Stimulated activated CD4-positive, alpha-beta T cell treated with anti-CD3 and anti-CD28 coated beads, Interleukin-15, amount 100 ng/mL, for 48 hours (primary cell): ENCODE data around the gene LARGE1.

ENCODE experiments used
- DNase-seq, 2 donors: peaks; one replicate each; pipeline ENCODE4 v3.0.0-alpha.2; 2020; ENCODE audit warnings: low read depth in 2 of 2

LARGE1 gene

DNA sequence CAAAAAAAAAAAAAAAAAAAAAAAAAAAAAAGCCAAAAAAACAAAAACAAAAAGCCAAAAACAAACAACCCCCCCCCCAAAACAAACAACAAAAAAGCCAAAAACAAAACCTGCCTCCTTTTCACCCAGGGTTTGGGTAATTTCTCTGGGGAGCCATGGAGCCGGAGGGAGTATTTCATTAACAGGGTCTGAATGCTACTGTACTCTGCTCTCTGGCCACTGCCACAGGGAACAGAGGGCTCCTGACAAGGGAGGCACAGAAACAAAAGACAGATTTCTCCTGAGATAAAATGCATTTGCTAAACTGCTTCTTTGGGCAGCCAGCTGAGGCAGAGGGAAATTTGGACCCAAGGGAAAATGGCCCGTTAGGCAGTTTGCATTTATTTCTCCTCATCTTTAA, 596.0 kb downstream of the LARGE1 start:
- DNase-seq: no peak

DNA sequence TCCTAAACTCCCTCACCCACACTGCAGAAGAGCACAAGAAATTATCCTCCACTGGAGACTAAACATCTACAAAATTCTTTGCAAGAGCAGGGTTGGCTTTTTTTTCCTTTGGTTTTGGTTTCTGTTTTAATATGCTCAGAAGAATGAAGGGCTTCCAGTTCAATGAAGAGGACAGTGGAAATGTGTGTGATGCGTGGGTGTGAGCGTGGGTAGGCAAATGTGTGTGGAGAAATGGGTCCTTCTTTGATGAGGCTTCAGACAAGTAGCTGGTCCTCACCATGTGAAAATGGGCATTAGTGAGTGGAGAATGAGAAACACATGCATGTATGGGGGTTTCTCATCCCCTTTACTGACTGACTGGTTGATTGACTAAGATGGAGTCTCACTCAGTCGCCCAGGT, 598.8 kb downstream of the LARGE1 start:
- DNase-seq: no peak

DNA sequence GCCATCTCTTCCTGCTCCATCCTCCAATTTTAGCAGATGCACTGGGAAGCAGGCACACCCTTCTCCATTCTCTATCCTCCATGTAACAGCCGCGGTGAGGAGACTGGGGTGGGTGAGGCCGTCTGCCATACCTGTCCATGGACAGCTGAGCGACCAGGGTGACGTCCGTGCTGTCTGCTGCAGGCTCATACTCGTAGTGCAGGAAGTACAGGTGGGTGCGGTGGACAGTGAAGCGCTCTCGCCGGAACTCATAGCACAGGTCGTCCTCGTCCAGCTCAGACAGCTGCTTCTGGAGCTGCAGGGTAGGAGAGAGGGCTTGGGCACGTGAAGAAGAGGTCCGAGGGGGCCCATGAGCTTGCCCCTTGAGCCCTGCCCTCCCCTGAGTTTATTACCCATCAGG, 604.3 kb downstream of the LARGE1 start:
- DNase-seq: no peak

DNA sequence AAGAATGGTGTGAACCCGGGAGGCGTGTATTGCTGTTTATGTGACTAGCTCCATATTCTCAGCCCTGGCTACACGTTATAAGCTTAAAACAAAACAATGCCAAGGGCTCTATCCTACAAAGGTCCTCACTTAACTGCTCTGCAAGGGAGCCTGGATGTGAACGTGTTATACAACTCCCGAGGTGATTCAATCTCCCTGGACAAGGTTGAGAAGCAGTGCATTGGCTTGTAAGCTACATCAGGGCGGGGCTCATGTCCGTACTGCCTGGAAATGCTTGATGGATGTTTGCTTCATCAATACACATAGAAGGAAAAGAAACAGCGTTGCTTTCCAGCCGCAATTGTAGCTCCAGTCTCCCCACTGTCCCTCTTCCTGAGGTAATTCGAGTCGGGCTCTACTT, 605.2 kb downstream of the LARGE1 start:
- DNase-seq: no peak

DNA sequence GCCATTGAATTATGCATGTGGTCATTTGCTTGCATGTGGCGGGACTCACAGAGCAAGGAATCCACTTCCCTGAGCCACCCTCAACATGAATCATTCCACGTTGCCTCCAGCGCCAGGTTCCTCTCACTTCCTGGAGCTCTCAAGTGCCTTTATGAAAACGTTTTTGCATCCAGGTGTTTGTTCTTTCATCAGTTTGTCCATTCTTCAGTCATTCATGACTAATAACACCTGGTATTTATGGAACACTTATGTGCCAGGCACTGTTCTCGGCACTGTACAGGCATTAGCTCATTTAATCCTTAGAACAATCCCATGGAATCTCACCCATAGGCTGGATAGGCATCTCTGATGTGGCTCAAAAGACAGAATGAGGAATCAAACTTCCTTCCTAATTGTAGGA, 606.0 kb downstream of the LARGE1 start:
- no peak for DNase-seq

DNA sequence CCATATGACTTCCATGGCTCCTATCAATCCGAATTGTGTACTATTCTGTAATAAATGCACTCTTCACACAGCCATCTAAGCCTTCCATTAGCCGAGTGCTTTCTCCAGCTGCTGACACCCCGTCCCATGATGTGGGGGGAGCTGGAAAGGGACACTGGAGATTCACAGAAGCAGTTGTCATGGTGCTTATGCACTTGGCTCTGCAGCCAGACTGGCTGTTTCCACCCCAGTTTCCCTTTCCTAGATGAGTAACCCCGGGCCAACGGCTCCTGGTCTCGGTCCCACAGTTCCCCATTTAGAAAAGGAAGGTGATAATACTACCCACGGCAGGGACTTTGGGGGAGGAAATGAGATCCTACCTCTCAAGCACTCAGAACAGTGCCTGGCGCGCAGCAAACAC, 617.2 kb downstream of the LARGE1 start:
- no peak for DNase-seq

DNA sequence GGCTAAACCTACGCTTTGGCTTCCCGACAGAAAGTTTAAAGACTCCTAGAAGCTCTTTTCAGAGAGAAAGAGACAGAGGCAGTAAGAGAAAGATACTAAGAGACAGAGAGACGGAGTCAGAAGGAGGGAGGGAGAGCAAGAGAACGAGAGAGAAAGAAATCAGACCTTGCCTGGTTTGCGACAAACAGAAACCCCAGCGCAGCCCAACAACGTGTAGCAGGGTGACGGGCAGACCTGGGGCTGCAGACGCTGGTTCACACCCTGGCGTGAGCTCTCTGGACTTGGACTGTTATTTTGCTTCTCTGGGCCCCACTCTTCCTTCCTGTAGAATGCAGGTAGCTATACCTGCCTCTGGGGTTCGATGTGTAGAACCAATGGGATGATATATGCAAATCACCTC, 617.7 kb downstream of the LARGE1 start:
- DNase-seq: no peak

DNA sequence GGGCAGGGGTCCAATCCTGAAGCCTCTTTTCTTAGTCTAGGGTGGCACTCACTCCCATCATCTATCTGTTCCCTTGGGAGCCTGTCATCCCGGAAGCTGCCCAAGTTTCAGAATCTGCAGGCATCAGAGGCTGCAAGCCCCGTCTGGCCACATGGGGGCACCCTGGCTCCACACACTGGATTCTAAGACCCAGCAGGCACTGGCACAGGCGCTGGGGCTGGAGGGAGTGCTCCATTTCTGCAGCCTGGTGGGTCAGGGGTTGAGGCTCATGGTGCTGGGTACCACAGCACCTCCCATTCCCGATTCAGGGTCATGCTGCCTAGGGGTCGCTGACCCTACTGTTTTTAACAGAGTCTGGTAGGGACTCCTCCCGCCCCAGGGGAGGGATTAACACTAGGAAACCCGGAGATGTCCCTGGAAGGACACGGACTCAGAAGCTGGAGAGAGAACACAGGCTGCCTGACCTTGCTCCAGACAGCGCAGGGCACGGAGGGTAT, 618.2 kb downstream of the LARGE1 start:
- peak; percentile 32 to 43 for DNase-seq

DNA sequence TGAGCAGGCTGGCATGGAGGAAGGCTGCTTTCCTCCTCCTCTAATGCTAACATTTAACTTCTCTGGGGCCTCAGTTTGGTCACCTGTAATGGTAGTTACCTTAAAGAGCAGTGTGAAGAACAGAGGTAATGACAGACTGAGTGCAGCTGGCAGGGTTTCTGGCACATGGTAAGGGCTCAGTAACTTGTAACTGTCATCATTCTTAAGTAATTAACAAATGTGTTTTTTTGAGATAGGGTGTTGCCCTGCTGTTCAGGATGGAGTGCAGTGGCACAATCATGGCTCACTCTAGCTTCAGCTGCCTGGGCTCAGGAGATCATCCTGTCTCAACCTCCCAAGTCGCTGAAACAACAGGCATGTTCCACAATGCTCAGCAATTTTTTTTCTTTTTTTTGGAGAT, 620.1 kb downstream of the LARGE1 start:
- DNase-seq: no peak

DNA sequence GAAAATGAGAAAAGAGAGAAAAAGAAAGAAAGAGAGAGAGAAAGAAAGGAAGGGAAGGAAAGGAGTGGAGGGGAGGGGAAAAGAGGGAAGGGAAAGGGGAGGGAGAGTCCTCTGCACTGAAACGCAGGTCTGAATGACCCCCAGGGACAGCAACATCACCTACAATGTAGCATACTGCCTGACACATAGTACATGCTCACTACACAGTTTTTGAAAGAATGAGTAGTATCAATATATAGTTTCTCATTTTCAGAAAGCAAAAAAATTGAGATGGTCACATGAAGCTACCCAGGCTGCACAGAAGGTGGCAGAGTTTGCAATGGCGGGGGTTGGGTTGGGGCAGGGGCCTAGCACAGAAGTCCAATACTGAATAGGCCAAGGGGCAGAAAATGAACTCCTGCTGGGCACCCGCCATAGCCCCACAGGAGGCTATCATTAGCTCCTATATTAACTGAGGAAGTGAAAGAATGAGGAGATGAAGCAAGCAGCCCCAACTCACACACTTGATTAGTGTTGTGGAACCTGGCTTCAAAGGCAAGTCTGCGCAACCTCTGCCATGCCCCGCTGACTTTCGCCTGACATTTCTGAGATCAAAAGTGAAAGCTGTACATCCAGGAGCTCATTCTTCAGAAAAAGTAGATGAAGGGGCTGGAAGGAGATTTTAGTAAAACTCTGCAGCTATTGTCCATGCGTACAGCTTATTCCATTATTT, 620.9 kb downstream of the LARGE1 start:
- DNase-seq: no peak

DNA sequence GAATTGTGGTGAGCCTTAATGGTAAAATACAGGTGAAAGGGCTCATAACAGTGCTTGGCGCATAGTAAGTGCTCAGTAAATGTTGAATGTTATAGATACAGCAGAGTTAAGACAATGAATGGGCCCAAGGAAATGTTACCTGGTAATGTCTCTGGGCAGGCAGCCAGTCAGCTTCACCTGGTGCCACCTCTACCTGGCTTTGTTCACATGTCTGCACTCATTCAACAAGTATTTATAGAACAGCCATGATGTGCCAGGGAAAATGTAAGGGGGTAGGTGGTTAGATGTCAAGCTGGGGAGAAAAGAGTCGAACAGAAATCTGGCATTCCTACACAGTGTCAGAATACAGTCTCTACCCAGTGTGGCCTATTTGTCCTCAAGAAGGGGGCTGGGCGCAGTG, 623.3 kb downstream of the LARGE1 start:
- no peak for DNase-seq

DNA sequence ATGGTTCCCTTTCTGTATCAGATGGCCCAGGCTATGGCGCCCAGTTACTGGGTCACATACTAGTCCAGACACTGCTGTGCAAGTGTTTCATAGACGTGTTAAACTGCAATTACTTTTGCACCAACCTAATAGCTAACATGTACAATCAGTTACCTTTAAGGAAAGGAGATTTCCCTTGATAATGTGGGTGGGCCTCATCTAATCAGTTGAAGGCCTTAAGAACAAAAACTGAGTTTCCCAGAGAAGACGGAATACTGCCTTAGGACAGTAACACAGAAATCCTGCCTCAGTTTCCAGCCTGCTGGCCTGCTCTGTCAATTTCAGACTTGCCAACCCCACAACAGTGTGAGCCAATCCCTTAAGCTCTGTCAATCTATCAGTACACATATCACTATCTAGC, 632.2 kb downstream of the LARGE1 start:
- DNase-seq: no peak

DNA sequence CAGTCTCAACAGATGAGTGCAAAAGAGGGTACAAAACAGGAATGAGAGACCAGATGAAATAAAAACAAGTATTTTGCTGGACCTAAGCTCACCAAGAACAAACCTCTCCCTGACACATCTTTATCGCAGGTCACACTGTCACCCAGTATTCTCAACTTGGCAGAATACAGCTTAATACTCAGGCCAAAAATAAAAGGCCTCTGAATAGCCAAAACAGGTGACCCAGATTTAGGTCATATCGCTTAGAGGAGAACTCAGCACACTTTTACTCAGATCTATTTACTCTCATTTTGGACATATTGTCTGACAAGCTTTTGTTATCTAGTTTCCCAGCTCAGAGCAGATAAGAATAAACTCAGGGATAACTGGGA, 645.2 kb downstream of the LARGE1 start:
- DNase-seq: no peak

DNA sequence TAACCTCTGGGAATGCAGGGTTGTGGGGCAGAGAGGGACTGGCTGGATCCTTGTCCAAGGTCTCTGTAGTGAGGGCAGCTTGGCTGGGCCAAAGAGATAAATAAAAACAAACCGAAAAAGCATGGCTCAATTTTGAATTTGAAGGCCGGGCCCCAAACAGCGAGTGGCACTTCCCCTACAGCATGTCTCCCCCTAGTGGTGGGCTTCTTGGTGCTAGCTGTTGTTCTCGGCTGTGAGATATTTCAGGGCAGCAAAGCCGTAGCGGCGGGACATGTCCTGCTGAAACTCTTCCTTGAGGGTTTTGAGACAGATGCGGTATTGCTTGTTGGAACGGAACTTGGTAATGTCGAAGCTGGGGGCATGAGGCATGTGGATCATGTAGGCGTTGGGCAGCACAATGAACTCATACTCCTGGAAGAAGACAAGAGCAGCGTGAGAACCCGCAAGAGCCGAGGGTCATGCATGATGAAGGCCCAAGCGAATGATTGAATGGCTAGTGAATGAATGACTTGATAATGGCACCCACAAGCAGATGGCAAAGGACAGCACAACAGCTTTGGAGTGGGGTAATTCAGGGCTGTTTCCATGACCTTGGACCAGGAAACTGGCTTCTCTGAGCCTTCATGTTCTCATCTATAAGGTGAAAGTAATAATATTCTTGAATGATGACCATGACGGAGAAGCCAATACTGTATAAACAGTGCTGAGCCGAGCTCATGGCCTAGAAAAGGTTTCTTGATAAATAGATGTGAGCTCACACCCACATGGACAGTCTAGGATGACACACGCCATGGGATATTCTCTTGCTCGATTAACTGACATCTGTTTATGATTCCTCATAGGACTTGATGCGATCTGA, 645.8 kb downstream of the LARGE1 start:
- peak in 1 of 2 donors; percentile 4 for DNase-seq

DNA sequence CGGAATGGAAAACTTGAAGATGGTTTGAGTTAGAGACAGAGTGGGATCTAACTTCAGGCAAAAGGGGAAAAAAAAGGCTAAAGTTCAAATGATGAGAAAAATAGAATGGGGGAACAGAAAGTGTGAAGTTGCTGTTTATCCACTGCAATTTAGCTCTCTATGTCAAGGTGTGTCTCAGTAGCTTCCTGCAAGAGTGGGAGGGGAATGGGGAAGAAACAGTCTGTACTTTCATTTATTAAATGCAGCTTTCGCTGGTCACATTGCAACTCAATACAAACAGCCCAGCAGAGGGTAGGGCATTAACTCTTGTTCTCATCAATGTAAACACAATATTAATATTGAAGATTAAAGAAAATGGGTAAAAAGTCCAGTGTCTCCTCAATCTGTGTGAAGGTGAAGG, 647.4 kb downstream of the LARGE1 start:
- no peak for DNase-seq

DNA sequence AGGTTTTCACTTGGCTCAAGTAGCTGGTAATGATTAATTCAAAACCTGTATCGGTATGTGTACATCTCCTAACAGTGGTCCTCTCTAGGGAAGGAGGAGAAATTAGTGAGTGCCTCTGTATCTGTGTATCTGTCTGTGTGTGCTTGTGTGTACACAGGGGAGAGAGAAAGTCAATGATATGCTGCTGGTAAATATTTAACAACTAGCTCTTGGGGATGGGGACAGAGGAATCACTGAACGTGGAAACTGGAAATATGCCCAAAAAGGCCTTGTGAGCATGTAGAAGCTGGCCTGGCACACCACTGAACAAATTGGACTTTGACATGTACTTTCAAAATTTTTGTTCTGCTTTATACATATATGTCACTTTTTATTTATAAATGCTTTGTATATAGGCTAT, 648.1 kb downstream of the LARGE1 start:
- no peak for DNase-seq

DNA sequence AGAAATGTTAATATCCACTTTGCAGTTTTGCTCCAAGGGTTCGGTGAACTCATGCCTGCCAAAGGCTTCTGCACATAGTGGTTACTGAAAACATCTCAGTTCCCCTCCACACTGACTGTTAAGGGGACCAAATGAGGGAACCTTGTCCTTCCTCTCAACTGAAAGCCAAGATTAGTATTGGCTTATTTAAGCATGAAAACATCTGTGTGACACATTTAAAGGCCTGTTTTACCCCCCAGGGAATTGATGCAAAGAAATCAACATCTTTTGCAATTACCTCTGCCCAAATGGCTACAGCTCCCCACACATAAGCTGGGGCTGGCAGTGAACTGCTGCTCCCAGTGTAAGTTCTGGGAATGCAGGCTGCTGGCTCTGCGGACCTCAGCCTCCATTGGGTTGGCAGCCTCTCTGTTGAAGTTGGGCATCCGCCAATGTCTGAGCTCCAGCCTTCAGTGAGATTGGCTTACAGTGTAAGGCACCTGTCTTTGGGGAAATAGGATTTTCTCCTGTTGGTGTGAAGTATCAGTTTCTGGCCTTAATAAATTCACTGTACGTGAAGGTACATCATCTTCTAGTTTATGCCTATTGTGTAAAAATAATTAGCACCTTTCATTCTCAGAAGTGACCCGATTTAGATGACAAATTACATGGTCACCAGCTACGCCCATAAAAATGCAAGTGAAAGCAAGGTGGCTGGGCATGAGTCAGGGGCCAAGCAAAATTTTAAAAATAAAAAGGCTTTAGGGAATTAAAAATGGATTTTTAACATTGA, 648.7 kb downstream of the LARGE1 start:
- no peak for DNase-seq

DNA sequence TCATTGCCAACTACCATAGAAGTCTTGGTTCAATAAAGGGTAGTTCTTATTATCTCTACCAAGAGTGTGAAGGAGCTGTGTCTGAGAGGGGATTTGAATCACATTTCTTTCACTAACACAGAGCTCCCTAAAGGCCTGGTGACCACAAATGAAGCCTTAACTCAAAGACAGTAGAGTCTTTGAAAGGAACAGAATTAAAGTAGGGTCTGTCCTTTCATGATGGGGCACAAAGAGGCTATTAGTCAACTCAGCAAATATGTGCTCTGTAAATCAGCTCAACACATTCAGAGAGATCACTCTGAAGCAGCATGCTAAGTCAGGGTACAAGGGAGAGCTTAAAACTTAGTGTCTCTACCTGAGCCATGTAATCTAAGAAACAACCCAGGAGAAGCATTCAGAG, 649.7 kb downstream of the LARGE1 start:
- DNase-seq: no peak

DNA sequence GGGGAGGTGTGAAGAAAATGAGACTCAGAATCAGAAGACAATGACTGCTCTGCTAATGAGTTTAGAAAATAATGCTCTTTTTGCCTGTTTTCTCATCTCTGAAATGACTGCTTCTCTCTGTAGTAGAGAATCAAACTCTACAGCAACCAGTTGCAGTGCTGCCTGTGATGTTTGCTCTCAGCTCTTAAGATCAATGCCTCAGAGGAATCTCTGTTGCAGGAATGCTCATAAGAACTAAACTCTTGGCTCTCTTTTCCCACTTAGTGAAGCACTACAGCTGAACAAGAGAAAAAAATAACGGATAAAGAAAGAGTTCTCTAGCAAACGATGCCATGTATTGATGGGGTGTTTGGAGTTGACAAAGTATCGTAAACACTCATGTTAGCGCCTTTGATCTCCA, 658.6 kb downstream of the LARGE1 start:
- no peak for DNase-seq

DNA sequence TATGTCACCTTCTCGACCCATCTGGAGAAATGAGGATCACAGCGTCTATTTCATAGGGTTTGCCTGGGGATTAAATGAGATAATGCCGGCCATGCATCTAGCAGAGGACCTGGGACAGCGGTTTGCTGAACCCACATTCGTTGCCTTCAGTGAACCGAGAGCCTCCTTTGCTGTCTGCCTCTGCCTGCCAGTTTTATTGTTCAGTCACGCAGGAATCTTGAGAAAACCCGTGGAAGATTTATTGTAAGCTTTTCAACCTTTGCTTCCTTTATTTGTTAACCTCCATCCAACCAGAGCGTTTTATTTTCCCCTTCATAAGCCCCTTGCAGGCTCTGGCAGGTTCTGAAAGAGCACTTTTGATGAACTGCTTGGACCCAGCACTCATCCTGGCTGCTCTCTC, 659.8 kb downstream of the LARGE1 start:
- DNase-seq: no peak

DNA sequence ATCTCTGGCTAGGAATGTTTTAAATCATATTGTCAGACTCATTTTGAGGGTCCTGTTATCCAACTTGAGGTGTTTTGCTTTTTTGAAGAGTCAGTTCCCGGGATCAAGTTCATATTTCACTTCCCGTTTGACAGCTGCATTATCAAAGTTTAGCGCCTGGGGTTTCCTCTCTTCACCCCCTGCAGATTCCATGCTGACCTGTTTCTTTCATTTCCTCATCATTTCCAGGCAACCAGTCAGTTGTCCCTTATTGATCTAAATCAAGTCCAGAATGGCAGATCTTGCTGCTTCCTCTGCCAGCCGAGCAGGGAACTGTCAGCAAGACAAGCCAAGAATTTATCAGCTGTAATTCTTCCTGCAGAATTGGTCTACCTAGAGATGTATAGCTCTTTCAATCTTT, 664.5 kb downstream of the LARGE1 start:
- DNase-seq: no peak

DNA sequence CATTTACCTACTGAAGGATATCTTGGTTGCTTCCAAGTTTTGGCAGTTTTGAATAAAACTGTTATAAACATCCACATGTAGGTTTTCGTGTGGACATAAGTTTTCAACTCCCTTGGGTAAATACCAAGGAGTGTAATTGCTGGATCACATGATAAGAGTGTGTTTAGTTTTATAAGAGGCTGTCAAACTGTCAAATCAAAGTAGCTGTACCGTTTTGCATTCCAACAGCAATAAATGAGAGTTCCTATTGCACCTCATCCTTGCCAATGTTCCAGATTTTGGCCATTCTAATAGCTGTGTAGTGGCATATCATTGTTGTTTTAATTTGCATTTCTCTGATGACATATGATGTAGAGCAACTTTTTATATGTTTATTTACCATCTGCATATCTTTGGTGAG, 671.3 kb downstream of the LARGE1 start:
- DNase-seq: no peak

DNA sequence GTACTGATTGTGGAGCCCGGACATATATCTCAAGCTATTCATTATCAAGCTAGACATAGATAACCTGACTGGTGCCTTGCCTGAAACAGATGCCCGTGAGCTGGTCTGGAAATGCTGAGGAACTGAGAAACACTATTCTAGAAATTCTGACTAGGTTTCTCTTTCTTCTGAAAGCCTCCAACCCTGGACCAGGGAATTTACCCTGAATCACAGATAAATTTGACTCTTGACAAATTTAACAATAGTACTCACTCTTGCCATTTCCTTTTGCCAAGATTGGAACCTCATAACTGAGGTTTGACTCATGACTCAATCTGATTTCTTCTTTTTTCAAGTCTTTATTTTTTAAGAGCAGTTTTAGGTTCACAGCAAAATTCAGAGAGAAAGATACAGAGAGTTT, 672.5 kb downstream of the LARGE1 start:
- no peak for DNase-seq
